DND-41 (cell line): ENCODE measurements around the gene IQCF5.
A peak's percentile ranks its signal among the peaks of the same experiment; 100 is the strongest.

ENCODE experiments used
- ATAC-seq: fragments of 200-7000 bp; cut with Tn5 transposase; 3 replicates; pipeline ENCODE4 v1.9.1; 2021; ENCODE audit warnings: low read depth; ENCODE audit not compliant: insufficient read depth
- DNase-seq: peaks from one replicate; pipeline ENCODE4 v3.0.0-alpha.2; 2020
- H2AFZ ChIP-seq: 2 replicates; pipeline ENCODE4 v1.6.0; 2012; ENCODE audit warnings: low read depth, low read length
- H3K27ac ChIP-seq: 2 replicates; pipeline ENCODE4 v1.5.1; 2012; ENCODE audit warnings: low read length, inconsistent platforms
- H3K27me3 ChIP-seq: fragments of 200-600 bp; sonication (generic); 2 replicates; pipeline ENCODE4 v1.6.0; 2012; ENCODE audit warnings: low read length, mild to moderate bottlenecking, inconsistent platforms; ENCODE audit not compliant: insufficient read depth, poor library complexity
- H3K36me3 ChIP-seq: 2 replicates; pipeline ENCODE4 v1.5.1; 2012; ENCODE audit warnings: low read length, inconsistent platforms; ENCODE audit not compliant: insufficient read depth
- H3K4me1 ChIP-seq: 2 replicates; pipeline ENCODE4 v1.5.1; 2012; ENCODE audit warnings: mild to moderate bottlenecking, low read length; ENCODE audit not compliant: insufficient read depth
- H3K4me2 ChIP-seq: 2 replicates; pipeline ENCODE4 v1.6.0; 2012; ENCODE audit warnings: mild to moderate bottlenecking, moderate library complexity, low read length, inconsistent platforms; ENCODE audit not compliant: insufficient read depth
- H3K4me3 ChIP-seq, 2 experiments: fragments of 200-600 bp in 1 of 2; shearing (Covaris generic) in 1 of 2; 2 replicates each; pipeline ENCODE4 v1.5.1; 2012 to 2016; ENCODE audit warnings: inconsistent platforms in 2 of 2, low read length in 2 of 2, mild to moderate bottlenecking in 2 of 2, low read depth in 1 of 2, moderate library complexity in 1 of 2
- H3K79me2 ChIP-seq: 2 replicates; pipeline ENCODE4 v1.6.0; 2012; ENCODE audit warnings: low read length, inconsistent platforms; ENCODE audit not compliant: insufficient read depth
- H3K9ac ChIP-seq: 2 replicates; pipeline ENCODE4 v1.6.0; 2012; ENCODE audit warnings: low read depth, mild to moderate bottlenecking, inconsistent platforms, low read length, moderate library complexity
- H3K9me3 ChIP-seq: 2 replicates; pipeline ENCODE4 v1.5.1; 2012; ENCODE audit warnings: low read length, moderate library complexity, mild to moderate bottlenecking, inconsistent platforms; ENCODE audit not compliant: insufficient read depth, severe bottlenecking
- H4K20me1 ChIP-seq: 2 replicates; pipeline ENCODE4 v1.6.0; 2012; ENCODE audit warnings: low read length; ENCODE audit not compliant: insufficient read depth
- CTCF ChIP-seq: IDR thresholded peaks from 2 replicates; pipeline ENCODE4 v1.5.1; 2012; ENCODE audit warnings: borderline replicate concordance, low read length, moderate library complexity, mild to moderate bottlenecking; ENCODE audit not compliant: poor library complexity, severe bottlenecking; ENCODE audit errors: extremely low read depth
- EZH2 ChIP-seq: IDR thresholded peaks from 3 replicates; pipeline ENCODE4 v1.6.1; 2012; ENCODE audit warnings: borderline replicate concordance, low read depth, mild to moderate bottlenecking, moderate library complexity, low read length, inconsistent platforms; ENCODE audit not compliant: severe bottlenecking

Gene IQCF5

GRCh38 chr3:51891242-51892039 is 16.0 kb upstream of the IQCF5 start:
- Histone ChIP-seq H3K27ac (peak overlapping the region; percentile 38; the same call in 1 of the 2 replicates), H3K27me3 (no peaks in the 10 kb centered on the region), H3K9me3 (no peaks in the 10 kb centered on the region), H3K4me3 (no peak overlapping the region), H3K9ac (no peak overlapping the region), H2AFZ (no peak overlapping the region), H4K20me1 (no peaks in the 10 kb centered on the region), H3K4me1 (peaks cover 20% of the 10 kb centered on the region), H3K36me3 (no peaks in the 10 kb centered on the region), H3K79me2 (no peaks in the 10 kb centered on the region), H3K4me2 (no peak overlapping the region)
- DNase-seq (no peak), ATAC-seq (peak; percentile 72)
- TF ChIP-seq EZH2 (no peak), CTCF (no peak)

- Histone ChIP-seq H4K20me1 (no peaks in the 10 kb centered on the region), H3K9me3 (no peaks in the 10 kb centered on the region), H3K79me2 (no peaks in the 10 kb centered on the region), H3K4me2 (no peak overlapping the region), H2AFZ (no peak overlapping the region), H3K4me1 (peaks cover 20% of the 10 kb centered on the region), H3K27me3 (no peaks in the 10 kb centered on the region), H3K9ac (no peak overlapping the region), H3K4me3 (no peak overlapping the region), H3K27ac (no peak overlapping the region), H3K36me3 (no peaks in the 10 kb centered on the region)
- DNase-seq (no peak), ATAC-seq (no peak)
- TF ChIP-seq EZH2 (no peak), CTCF (no peak)
These were observed 13.2 kb upstream of the IQCF5 start for GRCh38 chr3:51888463-51889105.

- Histone ChIP-seq H3K36me3 (no peaks in the 10 kb centered on the region), H3K4me2 (no peak overlapping the region), H3K4me3 (no peak overlapping the region), H3K4me1 (peaks cover 16% of the 10 kb centered on the region), H3K27me3 (peaks cover 3% of the 10 kb centered on the region), H3K79me2 (no peaks in the 10 kb centered on the region), H4K20me1 (no peaks in the 10 kb centered on the region), H2AFZ (no peak overlapping the region), H3K9ac (no peak overlapping the region), H3K9me3 (no peaks in the 10 kb centered on the region), H3K27ac (no peak overlapping the region)
- TF ChIP-seq EZH2: no peak
- TF ChIP-seq CTCF: no peak
- DNase-seq (no peak), ATAC-seq (no peak)
These were observed 12.2 kb upstream of the IQCF5 start for GRCh38 chr3:51887620-51888019.
